HG02588 (cell line): ENCODE data around the gene PAPPA.

ENCODE experiments used
- ATAC-seq: cut with Tn5 transposase; IDR thresholded peaks from one replicate; pipeline ENCODE4 v1.9.1; 2021; ENCODE audit warnings: mild to moderate bottlenecking, moderate library complexity; ENCODE audit not compliant: unreplicated experiment

PAPPA gene

DNA sequence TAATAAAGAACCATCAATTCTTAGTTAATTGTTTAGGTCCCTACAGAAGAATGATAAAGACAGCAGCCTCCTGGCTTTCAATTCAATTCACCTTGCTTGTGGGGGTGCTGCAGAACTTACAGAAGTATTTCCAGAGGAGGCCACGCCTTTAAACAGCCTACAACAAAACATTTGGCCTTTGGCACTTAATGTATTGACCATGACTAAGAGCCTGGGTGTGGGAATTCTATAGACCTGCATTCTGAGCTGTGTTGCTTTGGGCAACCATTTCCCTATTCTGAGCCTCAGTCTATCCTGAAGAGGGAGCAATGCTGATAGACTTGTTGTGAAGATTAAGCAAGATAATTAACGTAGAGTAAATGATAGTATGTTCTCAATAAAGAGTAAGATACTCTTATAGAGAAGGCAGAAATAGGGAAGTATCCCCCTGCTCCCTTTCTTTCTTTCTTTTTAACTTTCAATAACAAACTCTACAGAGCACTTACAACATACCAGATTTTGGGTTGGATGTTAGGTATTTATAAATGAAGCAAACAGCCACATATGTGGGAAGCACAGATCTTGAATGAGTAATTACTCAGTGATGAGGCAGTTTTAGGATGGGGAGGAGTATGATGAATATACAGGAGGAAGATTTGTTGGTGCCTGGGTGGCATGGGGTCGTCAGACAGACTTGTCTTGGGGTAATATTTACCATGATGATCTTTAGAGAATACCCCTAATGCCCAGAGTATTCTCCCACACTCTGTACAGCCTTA lies 28.4 kb downstream of the PAPPA start:
- ATAC-seq = no peak

DNA sequence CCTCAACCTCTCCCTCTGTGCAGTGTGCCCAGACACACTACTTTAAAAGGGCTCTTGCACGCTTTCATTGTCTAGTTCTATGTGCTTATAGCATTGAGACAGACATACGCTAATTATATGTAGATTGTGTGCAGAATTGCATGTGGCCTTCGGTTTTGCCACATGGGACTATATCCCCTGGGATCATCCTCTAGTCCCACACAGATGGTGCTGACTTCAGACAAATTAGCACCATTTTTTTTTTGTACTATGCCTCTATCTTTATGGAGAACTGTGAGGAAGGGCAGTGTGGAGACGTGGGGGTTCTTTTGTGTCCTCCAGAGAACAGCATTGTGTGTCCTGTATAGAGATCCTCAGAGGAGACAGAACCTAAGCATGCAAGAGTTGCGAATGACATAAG lies 29.3 kb downstream of the PAPPA start:
- no peak for ATAC-seq

DNA sequence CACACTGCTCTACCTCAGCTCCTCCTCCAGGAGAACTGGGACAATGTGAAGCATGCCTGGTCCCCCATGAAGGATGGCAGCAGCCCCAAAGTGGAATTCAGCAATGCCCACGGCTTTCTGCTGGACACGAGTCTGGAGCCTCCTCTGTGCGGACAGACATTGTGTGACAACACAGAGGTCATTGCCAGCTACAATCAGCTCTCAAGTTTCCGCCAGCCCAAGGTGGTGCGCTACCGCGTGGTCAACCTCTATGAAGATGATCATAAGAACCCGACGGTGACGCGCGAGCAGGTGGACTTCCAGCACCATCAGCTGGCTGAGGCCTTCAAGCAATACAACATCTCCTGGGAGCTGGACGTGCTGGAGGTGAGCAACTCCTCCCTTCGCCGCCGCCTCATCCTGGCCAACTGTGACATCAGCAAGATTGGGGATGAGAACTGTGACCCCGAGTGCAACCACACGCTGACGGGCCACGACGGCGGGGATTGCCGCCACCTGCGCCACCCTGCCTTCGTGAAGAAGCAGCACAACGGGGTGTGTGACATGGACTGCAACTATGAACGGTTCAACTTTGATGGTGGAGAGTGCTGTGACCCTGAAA lies 34.1 kb downstream of the PAPPA start:
- no peak for ATAC-seq

DNA sequence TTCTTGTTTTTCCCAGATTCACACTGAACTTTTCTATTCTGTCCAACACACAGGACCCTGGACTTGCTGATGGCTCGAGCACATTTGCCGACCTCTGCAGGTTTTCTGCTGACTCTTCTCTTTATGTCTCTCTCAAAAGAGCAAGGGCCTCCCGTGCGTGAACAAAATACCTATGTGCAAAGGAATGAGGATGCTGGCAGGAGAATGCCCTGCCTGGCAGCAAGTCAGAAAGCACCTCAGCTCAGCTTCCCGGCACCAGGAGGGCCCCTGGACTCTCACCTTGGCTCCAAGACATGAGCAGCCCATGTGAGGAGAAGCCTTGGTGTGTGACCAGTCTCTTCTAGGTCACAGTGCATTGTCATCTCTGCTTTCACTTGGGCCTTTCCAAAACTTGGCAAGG lies 36.1 kb downstream of the PAPPA start:
- no peak for ATAC-seq

DNA sequence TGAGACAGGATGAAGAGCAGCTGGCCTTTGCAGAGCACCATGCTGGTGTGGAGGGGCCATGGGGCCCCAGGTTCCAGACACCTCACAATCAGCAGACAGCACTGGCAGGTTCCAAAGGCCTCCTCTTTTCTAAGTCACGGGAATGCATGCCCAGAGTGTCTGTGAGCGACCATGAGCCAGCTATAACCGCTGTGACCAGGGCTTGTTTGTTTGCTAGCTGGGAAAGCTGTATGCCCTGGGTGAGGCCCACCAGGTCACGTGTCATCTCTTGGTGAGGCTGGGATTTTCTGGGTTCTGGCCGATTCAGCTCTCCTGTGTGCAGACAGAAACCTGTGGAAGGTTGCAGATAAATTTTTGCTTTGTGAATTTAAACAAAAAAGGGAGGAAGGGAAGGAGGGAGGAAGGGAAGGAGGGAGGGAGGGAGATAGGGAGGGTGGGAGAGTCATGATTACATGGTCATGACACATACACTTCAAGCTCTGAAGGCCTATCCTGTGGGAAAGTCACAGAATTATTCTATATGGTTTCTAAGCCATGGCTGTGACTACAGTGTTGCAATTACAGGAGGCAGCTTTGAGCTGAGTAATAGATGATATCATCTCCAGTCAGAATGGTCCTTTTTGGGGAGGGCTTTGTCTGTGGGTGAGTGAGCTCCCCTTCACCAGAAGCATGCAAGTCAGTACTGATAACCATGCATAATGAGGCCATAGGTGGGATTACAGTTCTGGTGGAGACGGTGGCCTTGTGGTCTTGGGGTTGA lies 37.2 kb downstream of the PAPPA start:
- ATAC-seq = no peak

DNA sequence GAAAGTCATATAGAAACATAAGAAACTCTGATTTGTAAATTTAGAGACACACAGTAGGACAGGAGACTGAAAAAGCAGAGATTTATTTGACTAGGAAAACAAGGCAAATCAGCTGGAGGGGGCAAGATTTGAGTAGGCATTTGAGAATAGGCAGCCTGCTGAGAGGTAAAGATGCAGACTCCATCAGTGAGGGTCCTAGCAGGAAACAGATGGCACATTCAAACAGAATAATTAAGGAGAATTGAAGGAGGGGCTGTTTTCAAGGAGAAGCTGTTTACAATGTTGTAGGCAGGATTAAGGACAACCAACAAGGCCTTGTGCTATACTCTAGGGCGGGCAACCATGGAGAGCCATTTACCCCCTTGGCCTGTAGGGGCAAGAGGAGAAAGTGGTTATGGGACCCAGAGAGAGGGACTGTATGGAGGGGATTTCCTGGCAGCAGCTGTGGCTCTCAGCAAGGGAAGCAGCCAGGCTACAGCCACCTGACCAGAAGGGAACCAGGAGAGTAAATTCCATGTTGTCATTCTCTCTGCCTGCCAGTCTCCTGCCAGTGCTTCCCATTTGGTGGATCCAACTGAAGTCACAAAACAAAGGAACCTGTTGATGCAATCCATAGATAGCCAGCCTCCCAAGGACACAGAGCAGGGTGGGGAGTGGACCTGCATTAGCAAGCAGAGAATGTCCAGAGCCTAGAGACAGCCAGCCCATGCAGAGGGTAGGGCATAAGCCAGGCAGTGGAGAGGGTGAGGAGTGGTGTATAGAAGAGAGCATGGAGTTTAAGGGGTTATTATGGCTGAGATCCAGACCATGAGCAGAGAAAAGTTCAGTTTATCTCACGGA lies 38.2 kb downstream of the PAPPA start:
- no peak for ATAC-seq

DNA sequence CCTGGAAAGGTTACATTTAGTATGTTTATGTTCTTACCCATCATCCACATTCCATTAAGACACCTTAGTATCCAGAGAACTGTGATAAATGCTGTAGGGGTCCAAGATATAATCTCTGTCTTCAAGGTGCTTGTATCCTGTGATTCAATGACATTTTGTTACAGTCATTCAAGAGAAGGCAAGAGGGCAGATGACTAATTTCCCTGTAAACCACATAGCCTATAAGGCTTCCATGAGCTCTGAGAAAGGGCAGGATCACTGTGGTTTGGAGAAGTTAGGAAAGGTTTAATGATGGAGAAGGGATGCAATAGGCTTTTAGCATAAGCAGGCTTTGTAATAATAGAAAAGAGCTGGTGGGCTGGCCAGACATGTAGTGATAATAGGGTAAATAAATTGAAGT lies 40.0 kb downstream of the PAPPA start:
- ATAC-seq = no peak

DNA sequence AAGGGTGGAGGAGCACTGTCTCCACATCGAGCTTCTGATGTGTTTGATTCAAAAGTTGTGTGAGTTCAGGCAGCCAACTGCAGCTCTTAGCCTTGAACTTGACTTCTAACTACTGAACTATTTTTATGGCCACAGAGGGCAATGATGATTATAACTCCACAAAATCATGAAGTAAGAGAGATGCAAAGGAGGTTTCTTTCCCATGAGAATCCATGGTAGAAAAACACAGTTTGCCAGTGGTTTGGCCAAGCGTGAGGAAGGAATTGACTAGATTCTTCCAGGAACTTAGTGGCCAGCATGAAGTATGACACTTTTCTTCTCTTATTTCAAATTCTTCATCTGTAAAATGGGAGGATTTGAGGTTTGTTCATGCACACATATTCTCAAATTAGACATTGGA lies 43.2 kb downstream of the PAPPA start:
- ATAC-seq = no peak

DNA sequence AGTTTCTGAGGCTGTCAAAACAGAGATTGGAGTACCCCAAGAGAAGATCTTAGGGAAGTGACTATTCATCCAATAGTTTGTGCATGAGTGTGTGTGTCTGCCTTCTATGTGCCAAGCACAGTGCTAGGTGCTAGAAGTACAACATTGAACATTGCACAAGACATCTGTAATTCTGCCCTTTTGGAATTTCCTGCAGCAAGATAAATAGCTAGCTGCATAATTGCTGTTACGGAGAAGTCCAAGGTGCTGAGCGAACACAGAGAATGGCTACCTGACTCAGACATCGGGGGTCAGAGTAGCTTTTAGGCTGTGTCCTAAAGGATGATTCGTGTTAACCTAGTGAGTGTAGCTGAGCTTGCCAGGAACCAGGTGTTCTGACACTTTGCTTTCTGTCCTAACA lies 44.8 kb downstream of the PAPPA start:
- ATAC-seq = no peak

DNA sequence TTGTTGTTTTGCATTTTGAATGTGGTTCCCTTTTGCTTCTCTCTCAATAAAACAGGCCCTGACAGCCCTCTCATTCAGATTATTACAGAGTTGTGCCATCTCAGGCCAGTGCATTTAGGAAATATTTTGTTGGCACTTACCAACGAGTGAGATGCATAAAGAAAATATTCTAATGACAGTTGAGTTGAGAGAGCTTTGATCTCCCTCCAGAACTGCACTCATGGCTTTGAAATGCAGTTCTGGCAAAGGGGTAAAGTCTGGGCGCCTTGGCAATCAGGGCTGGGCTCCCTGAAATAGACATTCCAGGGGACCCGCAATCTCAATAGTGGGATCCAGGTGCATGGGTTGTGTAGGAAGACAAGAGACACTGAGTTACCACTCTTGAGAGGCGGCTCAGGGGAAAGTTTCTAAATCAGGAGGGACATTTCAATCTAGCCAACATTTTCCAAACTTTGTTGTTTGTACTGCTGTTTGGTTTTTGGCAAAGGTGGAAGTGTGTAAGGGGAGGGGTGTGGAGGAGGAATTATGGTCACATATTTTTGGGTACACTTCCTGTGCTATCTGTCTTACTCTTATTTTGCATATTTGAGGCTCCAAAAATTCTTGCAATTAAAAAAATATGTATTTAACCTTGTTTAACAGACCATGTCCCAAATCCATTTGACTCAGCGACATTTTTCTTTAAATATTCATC lies 48.8 kb downstream of the PAPPA start:
- ATAC-seq = no peak

DNA sequence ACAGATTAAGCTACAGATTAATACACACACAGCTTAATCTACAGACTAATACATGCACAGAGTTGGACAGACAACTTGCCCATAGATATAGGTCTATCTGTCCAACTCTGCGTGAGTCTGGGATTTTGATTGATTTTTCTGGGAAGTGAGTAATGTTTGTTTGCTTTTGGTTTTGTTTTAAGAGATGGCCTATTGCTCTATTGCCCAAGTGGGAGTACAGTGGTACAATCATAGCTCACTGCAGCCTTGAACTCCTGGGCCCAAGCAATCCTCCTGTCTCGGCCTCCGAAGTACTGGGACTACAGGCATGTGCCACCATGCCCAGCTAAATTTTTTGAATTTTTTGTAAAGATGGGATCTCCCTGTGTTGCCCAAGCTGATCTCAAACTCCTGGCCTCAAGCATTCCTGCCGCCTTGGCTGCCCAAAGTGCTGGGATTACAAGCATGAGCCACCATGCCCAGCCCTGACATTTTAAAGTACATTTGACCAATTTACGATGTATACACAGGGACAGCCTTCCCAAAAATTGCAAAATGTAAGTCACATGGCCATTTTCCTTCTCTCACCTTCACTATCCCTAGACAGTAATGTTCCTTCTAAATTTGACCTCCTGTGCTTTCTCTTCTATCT lies 50.8 kb downstream of the PAPPA start:
- no peak for ATAC-seq

DNA sequence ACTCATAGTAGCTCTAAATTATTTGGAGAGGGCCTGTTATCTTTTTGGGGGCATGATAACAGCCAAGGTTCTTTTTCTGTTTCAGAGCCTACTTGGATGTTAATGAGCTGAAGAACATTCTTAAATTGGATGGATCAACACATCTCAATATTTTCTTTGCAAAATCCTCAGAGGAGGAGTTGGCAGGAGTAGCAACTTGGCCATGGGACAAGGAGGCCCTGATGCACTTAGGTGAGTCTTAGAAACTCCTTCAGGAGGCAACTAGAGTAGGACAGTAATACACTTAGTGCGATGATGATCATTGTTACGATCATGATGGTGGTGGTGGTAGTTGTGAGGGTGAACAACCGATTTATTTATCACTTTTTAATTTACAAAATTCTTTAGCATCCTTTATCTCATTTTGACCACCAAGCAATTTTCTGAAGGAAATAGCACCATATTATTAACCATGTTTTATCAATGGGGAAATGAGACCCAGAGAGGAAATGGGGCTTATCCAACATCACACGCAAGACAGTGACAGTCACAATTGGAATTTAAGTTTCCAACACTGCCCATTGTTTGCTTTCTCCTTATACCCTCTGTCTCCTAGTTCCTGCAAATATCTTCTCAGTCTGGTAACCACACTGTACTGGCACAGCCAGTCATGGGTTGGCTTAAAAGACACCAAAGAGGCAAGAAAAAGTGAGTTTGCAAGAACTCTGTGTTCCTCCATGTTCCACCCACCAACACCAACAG lies 54.0 kb downstream of the PAPPA start:
- ATAC-seq = no peak

DNA sequence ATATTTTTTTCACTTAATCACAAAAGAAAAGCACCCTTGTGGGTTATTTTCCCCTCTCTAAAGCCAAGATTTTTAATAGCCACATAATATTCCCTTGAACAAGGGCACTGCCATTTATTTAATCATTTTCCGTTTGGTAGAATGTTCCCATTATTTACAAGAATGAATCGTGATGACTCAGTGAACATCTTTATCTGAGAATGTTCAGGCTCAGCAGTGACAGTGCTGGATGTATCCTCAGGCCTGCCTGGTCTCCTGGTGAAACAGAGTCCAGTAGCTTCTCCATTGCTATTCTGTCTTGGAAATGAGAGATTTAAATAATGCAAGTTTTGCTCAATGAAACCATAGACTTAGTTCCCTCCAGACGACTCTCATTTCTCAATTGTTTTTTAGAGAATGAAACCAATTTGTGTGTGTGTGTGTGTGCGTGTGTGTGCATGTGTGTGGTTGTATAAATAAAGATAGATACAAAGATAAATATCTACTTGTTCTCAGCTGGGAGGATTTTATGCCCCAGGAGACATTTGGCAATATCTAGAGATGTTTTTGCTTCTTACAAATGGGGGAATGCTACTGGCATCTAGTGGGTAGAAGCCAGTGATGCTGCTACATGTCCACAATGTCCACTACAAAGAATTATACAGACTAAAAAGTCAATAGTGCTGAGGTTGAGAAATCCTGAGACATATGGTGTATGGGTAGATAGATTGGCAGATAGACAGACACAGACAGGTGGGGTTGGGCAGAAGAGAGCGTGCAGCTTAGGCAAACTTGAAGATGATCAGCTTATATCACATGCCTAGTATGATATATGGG lies 55.0 kb downstream of the PAPPA start:
- ATAC-seq = no peak

DNA sequence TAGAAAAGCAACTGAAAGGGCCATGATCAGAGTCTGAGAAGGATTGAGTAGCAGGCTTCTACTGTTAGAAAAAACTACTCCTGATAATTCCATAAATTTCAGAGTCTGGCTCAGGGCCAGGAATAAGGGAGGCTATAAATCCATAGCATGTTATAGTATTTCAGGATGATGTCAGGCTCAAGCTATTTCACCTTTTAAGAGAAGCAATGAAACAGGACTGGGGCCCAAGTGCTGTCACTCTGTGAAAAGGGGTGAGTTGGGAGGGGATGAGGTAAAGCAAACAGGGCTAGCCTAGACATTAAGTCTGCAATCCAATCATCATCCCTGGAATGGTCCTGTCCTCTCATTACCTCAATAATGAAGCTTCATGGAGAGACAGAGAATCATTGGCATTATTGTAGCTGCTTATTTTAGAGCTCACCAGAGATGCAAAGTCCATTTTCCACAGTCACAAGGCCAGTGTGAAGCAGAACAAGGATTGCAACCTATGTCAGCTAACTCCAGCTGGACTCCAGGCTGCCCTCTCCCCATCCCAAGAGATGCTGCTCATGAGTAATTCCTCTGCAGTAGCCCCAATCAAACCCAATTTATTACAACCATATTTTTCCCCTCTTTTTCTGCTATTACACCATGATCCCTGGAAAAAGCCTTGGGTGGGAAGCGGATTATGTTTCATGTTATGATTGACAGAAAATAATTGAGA lies 56.0 kb downstream of the PAPPA start:
- ATAC-seq = no peak

DNA sequence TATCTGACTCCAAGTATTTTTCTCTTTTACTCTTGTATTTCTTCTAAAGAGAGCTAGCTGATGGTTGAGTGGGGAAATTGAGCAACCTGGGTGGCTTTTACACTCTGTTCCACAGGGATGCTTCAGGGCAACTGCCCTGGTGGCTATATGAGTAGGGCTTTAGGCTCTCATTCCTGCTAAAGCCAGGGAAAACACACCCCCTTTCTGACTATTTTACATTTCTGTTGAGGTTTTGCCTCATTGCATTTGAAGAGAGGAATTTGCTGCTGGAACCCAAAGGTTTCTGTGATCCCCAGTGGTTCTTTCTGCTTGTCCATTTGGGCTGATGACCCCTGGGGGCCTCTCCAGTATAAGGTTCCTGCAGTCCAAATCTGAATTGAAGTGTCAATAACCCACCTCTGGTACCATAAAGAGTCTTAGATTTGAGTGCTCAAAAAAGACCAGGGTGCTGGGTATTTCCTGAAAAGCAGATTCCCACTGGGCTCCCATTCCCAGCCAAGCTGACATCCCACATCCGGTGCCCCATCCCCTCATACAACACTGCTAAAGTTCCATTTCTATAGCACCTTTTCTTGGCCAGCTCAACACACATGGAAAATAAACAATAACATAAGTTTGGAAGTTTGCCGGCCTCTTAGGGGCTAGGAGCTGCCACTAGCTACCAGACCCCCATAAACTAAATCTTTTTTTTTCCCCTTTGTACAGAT lies 59.5 kb downstream of the PAPPA start:
- ATAC-seq = no peak

DNA sequence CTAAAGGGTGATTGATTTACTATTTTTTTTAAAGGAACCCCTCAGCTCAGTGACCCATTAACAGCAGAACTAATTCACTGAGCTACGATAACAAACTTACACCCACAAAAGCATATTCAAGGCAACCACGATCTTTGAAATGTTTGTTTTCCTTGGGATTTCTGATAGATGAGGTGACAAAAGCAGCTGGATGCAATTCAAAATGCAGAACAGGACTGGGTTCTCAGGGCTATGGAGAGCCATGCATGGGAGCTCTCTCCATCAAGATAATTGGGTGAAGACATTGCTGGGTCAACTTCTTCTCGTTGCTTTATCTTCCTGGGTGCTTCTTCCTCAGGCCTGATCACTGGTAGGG lies 60.1 kb downstream of the PAPPA start:
- ATAC-seq = no peak

DNA sequence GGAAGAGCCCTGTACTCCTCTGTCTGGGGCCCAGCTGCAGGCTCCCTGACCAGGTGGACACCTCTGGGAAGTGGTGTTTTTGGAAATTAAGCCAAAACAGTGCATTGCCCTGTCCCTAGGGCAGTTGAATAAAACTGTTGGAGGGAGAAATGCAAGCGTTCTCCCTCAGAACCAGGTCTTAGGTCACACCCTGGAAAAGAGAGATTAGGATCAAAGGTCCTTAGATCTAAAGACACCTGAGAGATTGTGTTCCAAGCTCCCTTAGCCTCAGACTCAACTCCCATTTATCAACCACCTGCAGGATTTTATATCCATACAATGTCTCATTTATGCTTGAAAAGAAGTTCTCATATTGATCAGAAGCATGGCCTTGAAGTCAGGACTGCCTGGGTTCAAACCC lies 64.8 kb downstream of the PAPPA start:
- ATAC-seq = no peak

DNA sequence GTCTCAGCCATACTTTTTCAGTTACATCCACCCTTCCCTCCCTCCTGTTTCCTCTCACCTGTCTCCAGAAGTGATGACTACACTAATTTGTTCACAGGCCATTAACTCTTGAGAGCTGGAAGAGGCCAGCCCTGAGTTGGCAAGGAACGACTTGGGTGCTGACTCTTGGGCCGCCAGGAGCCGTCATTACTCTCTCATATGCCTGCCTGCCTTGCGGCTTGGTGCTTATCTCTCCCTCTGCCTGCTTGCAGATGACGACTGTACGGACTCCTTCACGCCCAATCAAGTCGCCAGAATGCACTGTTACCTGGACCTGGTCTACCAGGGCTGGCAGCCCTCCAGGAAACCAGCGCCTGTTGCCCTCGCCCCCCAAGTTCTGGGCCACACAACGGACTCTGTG lies 66.1 kb downstream of the PAPPA start:
- no peak for ATAC-seq
